Measurements from ENCODE around the gene GAN.

GRCh38 chr16:81421536-81421935 is 106.8 kb downstream of the GAN start:
- TF ChIP-seq CTCF (IDR thresholded peaks at IDR 0.05) = no peak
- TF ChIP-seq EZH2 (IDR thresholded peaks at IDR 0.05; ENCODE audit: borderline replicate concordance, insufficient read depth, low read depth, low read length, poor library complexity, severe bottlenecking) = no peak
